ENCODE data around the gene DCXR. TPM values are rescaled to one million over a fixed set of nuclear protein-coding genes. Genes with fewer than 3 reads are reported as not detected.

Gene DCXR
- polyA plus RNA-seq, 3 donors = 88.8 to 93.1 (median 90.3) TPM

DNA sequence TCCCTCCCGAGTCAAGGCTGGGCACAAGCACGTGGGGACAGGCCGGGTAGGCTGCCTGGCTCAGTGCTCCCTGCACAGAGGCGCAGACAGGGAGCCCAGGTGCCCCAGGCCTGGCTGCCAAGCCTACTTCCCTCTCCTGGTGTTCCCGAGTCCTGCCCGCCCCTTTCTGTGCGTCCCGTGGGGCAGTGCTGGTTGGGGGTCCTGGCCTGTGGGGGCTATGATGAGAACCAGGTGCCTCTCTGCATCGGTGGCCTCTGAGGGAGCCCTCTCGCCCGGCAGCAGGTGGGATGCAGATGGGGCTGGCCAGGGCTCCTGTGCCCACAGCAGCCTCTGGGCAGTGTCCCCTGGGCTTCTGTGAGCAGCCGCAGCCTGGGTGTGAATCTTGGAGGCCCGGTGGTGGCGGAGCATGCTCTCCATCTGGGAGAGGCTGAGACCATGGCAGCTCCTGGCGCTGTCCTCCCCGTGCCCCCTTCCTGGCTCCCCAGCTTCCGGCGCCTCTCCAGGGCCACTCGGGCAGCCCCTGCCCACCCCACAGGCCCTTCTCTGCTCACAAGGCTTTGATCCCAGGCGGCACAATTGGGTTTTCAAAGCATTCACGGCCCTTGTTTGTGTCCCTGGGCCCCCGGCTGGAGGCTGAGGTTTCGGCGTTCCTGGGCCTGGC, 22.1 kb downstream of the DCXR start:
- Histone ChIP-seq H3K79me2 (ENCODE audit: insufficient read depth, low read length) (peaks cover 6% of the 10 kb centered on the region), H3K36me3 (replicated peaks in 1 of 2; ENCODE audit: control insufficient read depth in 1 of 2, insufficient read depth in 2 of 2, low read length in 2 of 2) (peaks cover 16 to 17% of the 10 kb centered on the region in 2 donors), H4K20me1 (ENCODE audit: insufficient read depth, low read length) (peaks cover 12% of the 10 kb centered on the region), H3K27ac (ENCODE audit: low read depth in 1 of 2, low read length in 2 of 2) (no peak overlapping the region), H3K4me1 (ENCODE audit: control insufficient read depth in 1 of 2, insufficient read depth in 2 of 2, low read length in 2 of 2) (no peaks in the 10 kb centered on the region), H3K9me3 (replicated peaks in 1 of 2; ENCODE audit: control insufficient read depth in 1 of 2, insufficient read depth in 1 of 2, low read length in 2 of 2) (no peaks in the 10 kb centered on the region), H3K4me2 (replicated peaks; ENCODE audit: extremely low read depth, low read length, poor library complexity, severe bottlenecking) (no peak overlapping the region), H2AFZ (ENCODE audit: insufficient read depth, low read depth, low read length, poor library complexity, severe bottlenecking) (no peak overlapping the region), H3K27me3 (ENCODE audit: control insufficient read depth in 2 of 2, insufficient read depth in 2 of 2, low read length in 2 of 2) (no peaks in the 10 kb centered on the region), H3K9ac (ENCODE audit: insufficient read depth, low read length, poor library complexity, severe bottlenecking) (no peak overlapping the region), H3K4me3 (replicated peaks in 1 of 3; ENCODE audit: low read depth in 2 of 3, low read length in 3 of 3) (no peak overlapping the region)
- intact Hi-C loops (cut with micrococcal nuclease) = no loop called here
- WGBS (ENCODE audit: insufficient coverage) = 92% methylated on average over 16 of the region's 24 CpGs
- TF ChIP-seq, protein P1, sequence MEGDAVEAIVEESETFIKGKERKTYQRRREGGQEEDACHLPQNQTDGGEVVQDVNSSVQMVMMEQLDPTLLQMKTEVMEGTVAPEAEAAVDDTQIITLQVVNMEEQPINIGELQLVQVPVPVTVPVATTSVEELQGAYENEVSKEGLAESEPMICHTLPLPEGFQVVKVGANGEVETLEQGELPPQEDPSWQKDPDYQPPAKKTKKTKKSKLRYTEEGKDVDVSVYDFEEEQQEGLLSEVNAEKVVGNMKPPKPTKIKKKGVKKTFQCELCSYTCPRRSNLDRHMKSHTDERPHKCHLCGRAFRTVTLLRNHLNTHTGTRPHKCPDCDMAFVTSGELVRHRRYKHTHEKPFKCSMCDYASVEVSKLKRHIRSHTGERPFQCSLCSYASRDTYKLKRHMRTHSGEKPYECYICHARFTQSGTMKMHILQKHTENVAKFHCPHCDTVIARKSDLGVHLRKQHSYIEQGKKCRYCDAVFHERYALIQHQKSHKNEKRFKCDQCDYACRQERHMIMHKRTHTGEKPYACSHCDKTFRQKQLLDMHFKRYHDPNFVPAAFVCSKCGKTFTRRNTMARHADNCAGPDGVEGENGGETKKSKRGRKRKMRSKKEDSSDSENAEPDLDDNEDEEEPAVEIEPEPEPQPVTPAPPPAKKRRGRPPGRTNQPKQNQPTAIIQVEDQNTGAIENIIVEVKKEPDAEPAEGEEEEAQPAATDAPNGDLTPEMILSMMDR (IDR thresholded peaks at IDR 0.05) = no peak
- H3K36me3 Mint-ChIP-seq = peaks cover 9 to 20% of the 10 kb centered on the region in 2 donors
- H3K4me1 Mint-ChIP-seq = no peaks in the 10 kb centered on the region
- H3K4me3 Mint-ChIP-seq = no peak overlapping the region
- peak overlapping the region in 1 of 7 donors; percentile 30 for H3K27ac Mint-ChIP-seq
- DNase-seq = no peak
- H3K27me3 Mint-ChIP-seq (ENCODE audit: low read depth in 3 of 3) = peaks cover 0 to 2% (median 0%) of the 10 kb centered on the region in 3 donors
- H3K9me3 Mint-ChIP-seq = no peaks in the 10 kb centered on the region

DNA sequence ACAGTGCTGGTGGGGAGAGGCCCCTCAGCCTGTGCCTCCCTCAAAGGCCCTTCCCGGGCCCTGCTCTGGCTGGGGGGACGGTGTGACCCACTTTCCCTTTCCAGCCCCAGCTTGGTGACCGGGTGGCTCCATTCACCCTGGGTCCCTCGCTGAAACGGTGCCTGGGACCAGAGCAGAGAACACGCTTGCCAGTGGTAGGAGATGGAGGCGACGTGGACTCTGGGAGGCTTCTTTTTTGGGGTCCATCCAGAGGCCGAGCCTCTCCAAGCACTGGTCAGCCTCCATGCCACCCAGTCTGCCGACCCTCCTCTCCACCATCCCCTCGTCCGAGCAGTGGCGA, 22.6 kb downstream of the DCXR start:
- no peak overlapping the region for H3K4me3 ChIP-seq (replicated peaks in 1 of 3; ENCODE audit: low read depth in 2 of 3, low read length in 3 of 3)
- no peaks in the 10 kb centered on the region for H3K4me1 ChIP-seq (ENCODE audit: control insufficient read depth in 1 of 2, insufficient read depth in 2 of 2, low read length in 2 of 2)
- H3K4me2 ChIP-seq (replicated peaks; ENCODE audit: extremely low read depth, low read length, poor library complexity, severe bottlenecking) = no peak overlapping the region
- Mint-ChIP-seq H3K4me3 (no peak overlapping the region), H3K36me3 (peaks cover 9 to 23% of the 10 kb centered on the region in 2 donors), H3K9me3 (no peaks in the 10 kb centered on the region), H3K27ac (no peak overlapping the region), H3K4me1 (no peaks in the 10 kb centered on the region), H3K27me3 (ENCODE audit: low read depth in 3 of 3) (peaks cover 0 to 2% (median 0%) of the 10 kb centered on the region in 3 donors)
- peaks cover 1% of the 10 kb centered on the region for H3K79me2 ChIP-seq (ENCODE audit: insufficient read depth, low read length)
- DNase-seq = no peak
- WGBS (ENCODE audit: insufficient coverage) = 97% methylated on average over 10 of the region's 13 CpGs
- H3K9ac ChIP-seq (ENCODE audit: insufficient read depth, low read length, poor library complexity, severe bottlenecking) = no peak overlapping the region
- H3K9me3 ChIP-seq (replicated peaks in 1 of 2; ENCODE audit: control insufficient read depth in 1 of 2, insufficient read depth in 1 of 2, low read length in 2 of 2) = no peaks in the 10 kb centered on the region
- H3K27me3 ChIP-seq (ENCODE audit: control insufficient read depth in 2 of 2, insufficient read depth in 2 of 2, low read length in 2 of 2) = no peaks in the 10 kb centered on the region
- H4K20me1 ChIP-seq (ENCODE audit: insufficient read depth, low read length) = peaks cover 7% of the 10 kb centered on the region
- H3K27ac ChIP-seq (ENCODE audit: low read depth in 1 of 2, low read length in 2 of 2) = no peak overlapping the region
- intact Hi-C loops (cut with micrococcal nuclease) = no loop called here
- H2AFZ ChIP-seq (ENCODE audit: insufficient read depth, low read depth, low read length, poor library complexity, severe bottlenecking) = no peak overlapping the region
- TF ChIP-seq, protein P1 (IDR thresholded peaks at IDR 0.05) = no peak
- peaks cover 16 to 17% of the 10 kb centered on the region in 2 donors for H3K36me3 ChIP-seq (replicated peaks in 1 of 2; ENCODE audit: control insufficient read depth in 1 of 2, insufficient read depth in 2 of 2, low read length in 2 of 2)
